Measurements from ENCODE around the gene ABO.
"Not testable (repeated sequence)": the region's sequence is repeated elsewhere in the genome, so short reads cannot be mapped to it uniquely, and the experiment has no call there.

ABO gene

DNA sequence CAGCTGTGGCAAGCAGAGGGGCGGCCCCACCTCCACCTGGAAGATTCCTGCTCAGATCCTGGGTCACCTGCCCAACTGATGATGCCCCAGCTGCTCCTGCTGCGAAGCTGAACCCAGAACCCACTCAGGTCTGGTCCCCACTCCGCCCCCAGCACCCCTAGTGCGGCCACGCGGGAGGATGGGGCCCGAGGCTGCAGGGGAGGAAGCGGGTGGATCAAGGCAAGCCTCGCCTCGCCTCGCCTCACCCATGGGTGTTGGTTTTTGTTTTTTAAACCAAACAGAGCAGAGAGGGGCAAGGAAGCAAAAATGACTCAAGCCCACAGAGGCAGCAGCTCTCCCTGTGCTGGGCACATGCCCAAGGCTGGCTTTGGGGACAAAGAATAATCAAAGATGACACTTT lies 23.2 kb downstream of the ABO start:
- no peak for ATAC-seq (ENCODE audit: insufficient read depth, low read depth)
- H4K20me1 ChIP-seq (ENCODE audit: insufficient read depth, low read length), result no peaks in the 10 kb centered on the region
- no peak overlapping the region for H3K27ac ChIP-seq (ENCODE audit: low read length)
- H3K79me2 ChIP-seq (ENCODE audit: insufficient read depth, low read length), result no peaks in the 10 kb centered on the region
- no peaks in the 10 kb centered on the region for H3K4me1 ChIP-seq (ENCODE audit: insufficient read depth, low read length)
- no peak for DNase-seq
- no peaks in the 10 kb centered on the region for H3K9me3 ChIP-seq (ENCODE audit: insufficient read depth, low read length, severe bottlenecking)
- no peak overlapping the region for H3K4me2 ChIP-seq (ENCODE audit: insufficient read depth, low read length)
- H3K27me3 ChIP-seq (ENCODE audit: insufficient read depth, low read length, poor library complexity), result peaks cover 6% of the 10 kb centered on the region
- no peak overlapping the region for H3K4me3 ChIP-seq (ENCODE audit: low read depth in 1 of 2, low read length in 2 of 2)
- H3K36me3 ChIP-seq (ENCODE audit: insufficient read depth, low read length), result no peaks in the 10 kb centered on the region
- no peak overlapping the region for H3K9ac ChIP-seq (ENCODE audit: low read depth, low read length)
- TF ChIP-seq EZH2 (IDR thresholded peaks at IDR 0.05; ENCODE audit: borderline replicate concordance, low read depth, low read length, severe bottlenecking) (no peak), CTCF (IDR thresholded peaks at IDR 0.05; ENCODE audit: borderline replicate concordance, extremely low read depth, low read length, poor library complexity, severe bottlenecking) (no peak)
- H2AFZ ChIP-seq (ENCODE audit: low read depth, low read length), result no peak overlapping the region

DNA sequence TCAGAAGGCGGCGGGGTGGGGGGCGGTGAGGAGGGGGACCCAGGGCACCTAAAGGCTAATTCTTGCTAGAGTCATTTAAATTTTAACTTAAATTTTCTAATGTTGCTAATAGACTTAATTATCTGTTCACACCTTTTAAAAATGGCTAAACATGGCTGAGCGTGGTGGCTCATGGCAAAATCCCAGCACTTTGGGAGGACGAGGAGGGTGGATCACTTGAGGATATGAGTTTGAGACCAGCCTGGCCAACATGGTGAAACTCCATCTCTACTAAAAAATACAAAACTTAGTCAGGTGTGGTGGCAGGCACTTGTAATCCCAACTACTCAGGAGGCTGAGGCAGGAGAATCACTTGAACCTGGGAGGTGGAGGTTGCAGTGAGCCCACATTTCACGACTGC lies 23.8 kb downstream of the ABO start:
- not testable (repeated sequence) for H2AFZ ChIP-seq (ENCODE audit: low read depth, low read length); H3K27me3 ChIP-seq (ENCODE audit: insufficient read depth, low read length, poor library complexity); H3K4me2 ChIP-seq (ENCODE audit: insufficient read depth, low read length); ATAC-seq (ENCODE audit: insufficient read depth, low read depth); H3K4me3 ChIP-seq (ENCODE audit: low read depth in 1 of 2, low read length in 2 of 2); DNase-seq; H3K27ac ChIP-seq (ENCODE audit: low read length); H3K36me3 ChIP-seq (ENCODE audit: insufficient read depth, low read length); H4K20me1 ChIP-seq (ENCODE audit: insufficient read depth, low read length); H3K9me3 ChIP-seq (ENCODE audit: insufficient read depth, low read length, severe bottlenecking); H3K4me1 ChIP-seq (ENCODE audit: insufficient read depth, low read length); H3K79me2 ChIP-seq (ENCODE audit: insufficient read depth, low read length); H3K9ac ChIP-seq (ENCODE audit: low read depth, low read length)

DNA sequence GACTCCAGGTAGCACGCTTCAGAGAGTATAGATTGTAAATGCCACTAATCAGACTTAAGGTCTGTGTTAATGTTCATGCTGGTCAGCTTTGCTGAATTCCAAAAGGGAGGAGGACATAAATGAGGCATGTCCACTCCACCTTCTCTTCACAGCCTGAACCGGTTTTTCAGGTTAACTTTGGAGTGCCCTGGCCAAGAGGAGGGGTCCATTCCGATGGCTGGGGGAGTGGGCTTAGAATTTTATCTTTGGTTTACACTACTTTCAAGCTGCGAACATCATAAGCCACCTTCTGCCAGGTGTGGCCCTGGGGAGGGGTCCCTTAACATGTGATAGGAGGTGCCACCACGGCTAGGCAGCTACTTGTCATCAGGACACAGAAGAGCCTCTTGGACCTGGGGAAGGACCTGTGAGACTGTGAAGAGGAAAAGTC lies 24.2 kb downstream of the ABO start:
- Histone ChIP-seq H3K79me2 (ENCODE audit: insufficient read depth, low read length) (no peaks in the 10 kb centered on the region), H3K27me3 (ENCODE audit: insufficient read depth, low read length, poor library complexity) (peaks cover 8% of the 10 kb centered on the region), H3K36me3 (ENCODE audit: insufficient read depth, low read length) (no peaks in the 10 kb centered on the region), H3K4me1 (ENCODE audit: insufficient read depth, low read length) (no peaks in the 10 kb centered on the region), H3K27ac (ENCODE audit: low read length) (no peak overlapping the region), H2AFZ (ENCODE audit: low read depth, low read length) (no peak overlapping the region), H3K4me3 (ENCODE audit: low read depth in 1 of 2, low read length in 2 of 2) (no peak overlapping the region), H3K9me3 (ENCODE audit: insufficient read depth, low read length, severe bottlenecking) (no peaks in the 10 kb centered on the region), H3K4me2 (ENCODE audit: insufficient read depth, low read length) (no peak overlapping the region), H3K9ac (ENCODE audit: low read depth, low read length) (no peak overlapping the region), H4K20me1 (ENCODE audit: insufficient read depth, low read length) (no peaks in the 10 kb centered on the region)
- DNase-seq (no peak), ATAC-seq (ENCODE audit: insufficient read depth, low read depth) (no peak)
- TF ChIP-seq CTCF (IDR thresholded peaks at IDR 0.05; ENCODE audit: borderline replicate concordance, extremely low read depth, low read length, poor library complexity, severe bottlenecking), result no peak
- no peak for TF ChIP-seq EZH2 (IDR thresholded peaks at IDR 0.05; ENCODE audit: borderline replicate concordance, low read depth, low read length, severe bottlenecking)

- Histone ChIP-seq H3K27ac (ENCODE audit: low read length) (no peak overlapping the region), H3K4me3 (ENCODE audit: low read depth in 1 of 2, low read length in 2 of 2) (no peak overlapping the region), H4K20me1 (ENCODE audit: insufficient read depth, low read length) (no peaks in the 10 kb centered on the region), H3K4me1 (ENCODE audit: insufficient read depth, low read length) (no peaks in the 10 kb centered on the region), H3K27me3 (ENCODE audit: insufficient read depth, low read length, poor library complexity) (peaks cover 8% of the 10 kb centered on the region), H3K36me3 (ENCODE audit: insufficient read depth, low read length) (no peaks in the 10 kb centered on the region), H2AFZ (ENCODE audit: low read depth, low read length) (no peak overlapping the region), H3K79me2 (ENCODE audit: insufficient read depth, low read length) (no peaks in the 10 kb centered on the region), H3K9me3 (ENCODE audit: insufficient read depth, low read length, severe bottlenecking) (no peaks in the 10 kb centered on the region), H3K9ac (ENCODE audit: low read depth, low read length) (no peak overlapping the region), H3K4me2 (ENCODE audit: insufficient read depth, low read length) (no peak overlapping the region)
- no peak for ATAC-seq (ENCODE audit: insufficient read depth, low read depth)
- no peak for TF ChIP-seq CTCF (IDR thresholded peaks at IDR 0.05; ENCODE audit: borderline replicate concordance, extremely low read depth, low read length, poor library complexity, severe bottlenecking)
- no peak for TF ChIP-seq EZH2 (IDR thresholded peaks at IDR 0.05; ENCODE audit: borderline replicate concordance, low read depth, low read length, severe bottlenecking)
- no peak for DNase-seq
Observed at GRCh38 chr9:133249337-133249736, 25.7 kb downstream of the ABO start.
